ENCODE measurements around the gene RAB24. TPM values are rescaled to one million over a fixed set of nuclear protein-coding genes. Genes with fewer than 3 reads are reported as not detected.
A peak's percentile ranks its signal among the peaks of the same experiment; 100 is the strongest.

RAB24 gene
- polyA plus RNA-seq, 1 donor (not counting 4 experiments of a cell fraction or from before 2014, with no cell fraction given) = 22.4 TPM

- FAIRE-seq = no peak
- no peak for DNase-seq (ENCODE audit: low read depth, low spot score)
- H3K9ac ChIP-seq (ENCODE audit: control insufficient read depth, extremely low read depth, insufficient read depth, low read length) = peak overlapping the region; percentile 80
Observed at GRCh38 chr5:177312649-177313181, 9.2 kb upstream of the RAB24 start.

GRCh38 chr5:177311723-177312648 is 8.5 kb upstream of the RAB24 start, which contains the start of gene MXD3:
Gene MXD3, minus strand, starts transcription at chr5:177311898. Its CDS starts 68 bp downstream, at chr5:177311830.
- FAIRE-seq = peak; percentile 56
- H3K4me1 ChIP-seq (ENCODE audit: control insufficient read depth, extremely low read depth, insufficient read depth, low read length) = peaks cover 18% of the 10 kb centered on the region
- dilution Hi-C loops (cut with MboI; ENCODE audit: extremely low pct_ligation_motif_present, low sequenced_read_pairs) = no loop called here
- H3K36me3 ChIP-seq (ENCODE audit: control insufficient read depth in 2 of 2, extremely low read depth in 1 of 2, insufficient read depth in 2 of 2, low read length in 2 of 2) = peaks cover under 1 to 3% of the 10 kb centered on the region in 2 experiments
- H2AFZ ChIP-seq (ENCODE audit: control insufficient read depth, low read length) = peak within 1 kb of the TSS; percentile 86
- TF ChIP-seq, protein P1, sequence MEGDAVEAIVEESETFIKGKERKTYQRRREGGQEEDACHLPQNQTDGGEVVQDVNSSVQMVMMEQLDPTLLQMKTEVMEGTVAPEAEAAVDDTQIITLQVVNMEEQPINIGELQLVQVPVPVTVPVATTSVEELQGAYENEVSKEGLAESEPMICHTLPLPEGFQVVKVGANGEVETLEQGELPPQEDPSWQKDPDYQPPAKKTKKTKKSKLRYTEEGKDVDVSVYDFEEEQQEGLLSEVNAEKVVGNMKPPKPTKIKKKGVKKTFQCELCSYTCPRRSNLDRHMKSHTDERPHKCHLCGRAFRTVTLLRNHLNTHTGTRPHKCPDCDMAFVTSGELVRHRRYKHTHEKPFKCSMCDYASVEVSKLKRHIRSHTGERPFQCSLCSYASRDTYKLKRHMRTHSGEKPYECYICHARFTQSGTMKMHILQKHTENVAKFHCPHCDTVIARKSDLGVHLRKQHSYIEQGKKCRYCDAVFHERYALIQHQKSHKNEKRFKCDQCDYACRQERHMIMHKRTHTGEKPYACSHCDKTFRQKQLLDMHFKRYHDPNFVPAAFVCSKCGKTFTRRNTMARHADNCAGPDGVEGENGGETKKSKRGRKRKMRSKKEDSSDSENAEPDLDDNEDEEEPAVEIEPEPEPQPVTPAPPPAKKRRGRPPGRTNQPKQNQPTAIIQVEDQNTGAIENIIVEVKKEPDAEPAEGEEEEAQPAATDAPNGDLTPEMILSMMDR (optimal IDR thresholded peaks at IDR 0.05 in 1 of 3, IDR thresholded peaks at IDR 0.05 in 1 of 3, conservative IDR thresholded peaks at IDR 0.05 in 1 of 3; ENCODE audit: extremely low read depth in 1 of 3, insufficient read depth in 2 of 3, low read length in 3 of 3) = no peak
- no peak for TF ChIP-seq EZH2 (IDR thresholded peaks at IDR 0.05; ENCODE audit: low read length)
- H3K79me2 ChIP-seq (ENCODE audit: control insufficient read depth, insufficient read depth, low read length) = no peaks in the 10 kb centered on the region
- H3K9ac ChIP-seq (ENCODE audit: control insufficient read depth, extremely low read depth, insufficient read depth, low read length) = peak within 1 kb of the TSS; percentile 80
- DNase-seq (ENCODE audit: low read depth, low spot score) = peak; percentile 50
- no peaks in the 10 kb centered on the region for H3K27me3 ChIP-seq (ENCODE audit: control insufficient read depth, extremely low read depth, insufficient read depth, low read length)
- peak within 1 kb of the TSS; percentile 91 for H3K4me2 ChIP-seq (ENCODE audit: control insufficient read depth, extremely low read depth, insufficient read depth, low read depth, low read length)
- no peaks in the 10 kb centered on the region for H4K20me1 ChIP-seq (ENCODE audit: control insufficient read depth, extremely low read depth, insufficient read depth, low read length)
- H3K27ac ChIP-seq (ENCODE audit: control insufficient read depth, insufficient read depth, low read length) = peak within 1 kb of the TSS; percentile 86
- H3K9me3 ChIP-seq (ENCODE audit: control insufficient read depth, low read depth, low read length) = no peaks in the 10 kb centered on the region
- no peaks in the 10 kb centered on the region for H3K9me1 ChIP-seq (ENCODE audit: control insufficient read depth, extremely low read depth, insufficient read depth, low read length)
- peak within 1 kb of the TSS; percentile 48 to 77 (median 75) for H3K4me3 ChIP-seq (ENCODE audit: control insufficient read depth in 2 of 3, extremely low read depth in 1 of 3, insufficient read depth in 2 of 3, low read depth in 1 of 3, low read length in 3 of 3)

More at GRCh38 chr5:177312649-177313181, 9.2 kb upstream of the RAB24 start:
- Histone ChIP-seq H3K4me3 (ENCODE audit: control insufficient read depth in 2 of 3, extremely low read depth in 1 of 3, insufficient read depth in 2 of 3, low read depth in 1 of 3, low read length in 3 of 3) (peak overlapping the region in 2 of 3 experiments; percentile 14 to 54), H3K36me3 (ENCODE audit: control insufficient read depth in 2 of 2, extremely low read depth in 1 of 2, insufficient read depth in 2 of 2, low read length in 2 of 2) (peaks cover 0 to 2% of the 10 kb centered on the region in 2 experiments), H3K9me3 (ENCODE audit: control insufficient read depth, low read depth, low read length) (no peaks in the 10 kb centered on the region), H3K4me2 (ENCODE audit: control insufficient read depth, extremely low read depth, insufficient read depth, low read depth, low read length) (peak overlapping the region; percentile 91), H4K20me1 (ENCODE audit: control insufficient read depth, extremely low read depth, insufficient read depth, low read length) (no peaks in the 10 kb centered on the region), H3K9me1 (ENCODE audit: control insufficient read depth, extremely low read depth, insufficient read depth, low read length) (no peaks in the 10 kb centered on the region), H3K27ac (ENCODE audit: control insufficient read depth, insufficient read depth, low read length) (peak overlapping the region; percentile 36), H3K4me1 (ENCODE audit: control insufficient read depth, extremely low read depth, insufficient read depth, low read length) (peaks cover 18% of the 10 kb centered on the region), H3K27me3 (ENCODE audit: control insufficient read depth, extremely low read depth, insufficient read depth, low read length) (no peaks in the 10 kb centered on the region), H3K79me2 (ENCODE audit: control insufficient read depth, insufficient read depth, low read length) (no peaks in the 10 kb centered on the region), H2AFZ (ENCODE audit: control insufficient read depth, low read length) (peak overlapping the region; percentile 42)
- dilution Hi-C loops (cut with MboI; ENCODE audit: extremely low pct_ligation_motif_present, low sequenced_read_pairs) = no loop called here
- TF ChIP-seq EZH2 (IDR thresholded peaks at IDR 0.05; ENCODE audit: low read length) = no peak
- TF ChIP-seq, protein P1 (optimal IDR thresholded peaks at IDR 0.05 in 1 of 3, IDR thresholded peaks at IDR 0.05 in 1 of 3, conservative IDR thresholded peaks at IDR 0.05 in 1 of 3; ENCODE audit: extremely low read depth in 1 of 3, insufficient read depth in 2 of 3, low read length in 3 of 3) = peak in 1 of 3 experiments; percentile 15
